GM15510 (cell line): ENCODE data around the gene TAOK2.

ENCODE experiments used
- POLR2A ChIP-seq: IDR thresholded peaks from 3 replicates; pipeline ENCODE4 v1.6.1; 2011; ENCODE audit warnings: borderline replicate concordance; ENCODE audit not compliant: insufficient read length; ENCODE audit errors: extremely low read depth

The TAOK2 gene

GRCh38 chr16:30023586-30023985 lies 49.9 kb downstream of the TAOK2 start:
- TF ChIP-seq POLR2A, result no peak

- TF ChIP-seq POLR2A, result no peak
Observed at GRCh38 chr16:30024451-30024850, 50.8 kb downstream of the TAOK2 start.

- no peak for TF ChIP-seq POLR2A
Observed at GRCh38 chr16:30025156-30025555, 51.5 kb downstream of the TAOK2 start.

GRCh38 chr16:30025574-30025973 lies 51.9 kb downstream of the TAOK2 start:
- no peak for TF ChIP-seq POLR2A

- TF ChIP-seq POLR2A, result no peak
Observed at GRCh38 chr16:30026449-30026848, 52.8 kb downstream of the TAOK2 start.

GRCh38 chr16:30027588-30028437 lies 54.1 kb downstream of the TAOK2 start:
- TF ChIP-seq POLR2A, result no peak

GRCh38 chr16:30028438-30029076 lies 54.9 kb downstream of the TAOK2 start:
- no peak for TF ChIP-seq POLR2A

- TF ChIP-seq POLR2A, result no peak
Observed at GRCh38 chr16:30030011-30030685, 56.5 kb downstream of the TAOK2 start.

GRCh38 chr16:30030841-30031413 lies 57.3 kb downstream of the TAOK2 start, which contains the start of gene TLCD3B:
Gene TLCD3B, minus strand, starts transcription at chr16:30031271. Its CDS starts 744 bp downstream, at chr16:30030527.
- no peak for TF ChIP-seq POLR2A

GRCh38 chr16:30031477-30031918 lies 57.8 kb downstream of the TAOK2 start:
- no peak for TF ChIP-seq POLR2A

- TF ChIP-seq POLR2A, result no peak
Observed at GRCh38 chr16:30032083-30032819, 58.6 kb downstream of the TAOK2 start.

GRCh38 chr16:30033270-30033669 lies 59.6 kb downstream of the TAOK2 start:
- no peak for TF ChIP-seq POLR2A

- TF ChIP-seq POLR2A, result no peak
Observed at GRCh38 chr16:30040221-30040620, 66.6 kb downstream of the TAOK2 start.

GRCh38 chr16:30041841-30042240 lies 68.2 kb downstream of the TAOK2 start:
- no peak for TF ChIP-seq POLR2A
